Thyroid gland (tissue), 4 donors: Measurements from ENCODE around the gene SHF.

Source experiments
- POLR2A ChIP-seq, 2 donors: fragments of 450-650 bp; IDR thresholded peaks; one replicate each; pipeline ENCODE4 v1.6.1; 2017; ENCODE audit warnings: antibody characterized with exemption in 2 of 2, mild to moderate bottlenecking in 2 of 2, moderate library complexity in 1 of 2
- TF ChIP-seq, protein P1 (sequence below), 6 experiments: fragments of 200-600 bp in 3 of 6; fragments of 450-650 bp in 3 of 6; sonication (generic) in 3 of 6; IDR thresholded peaks; one replicate each; pipeline ENCODE4 v1.5.1; 2016 to 2019; ENCODE audit warnings: antibody characterized with exemption in 6 of 6, mild to moderate bottlenecking in 2 of 6, inconsistent platforms in 1 of 6, moderate library complexity in 1 of 6

DNA sequence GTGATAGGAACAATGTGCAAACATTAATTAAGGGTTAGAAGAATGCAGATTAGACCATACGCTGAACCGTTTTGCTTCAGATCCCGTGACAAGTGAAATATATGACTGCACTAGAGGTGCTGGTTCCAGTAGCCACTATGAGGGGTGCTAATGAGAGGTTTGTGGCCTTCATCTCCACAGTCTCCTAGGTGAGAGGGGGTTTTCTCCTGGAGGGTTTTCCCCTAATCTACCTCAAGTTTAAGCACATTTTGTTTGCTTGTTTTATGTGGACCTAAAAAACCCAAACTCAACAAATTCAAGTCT is 13.7 kb upstream of the SHF start:
- TF ChIP-seq, protein P1, sequence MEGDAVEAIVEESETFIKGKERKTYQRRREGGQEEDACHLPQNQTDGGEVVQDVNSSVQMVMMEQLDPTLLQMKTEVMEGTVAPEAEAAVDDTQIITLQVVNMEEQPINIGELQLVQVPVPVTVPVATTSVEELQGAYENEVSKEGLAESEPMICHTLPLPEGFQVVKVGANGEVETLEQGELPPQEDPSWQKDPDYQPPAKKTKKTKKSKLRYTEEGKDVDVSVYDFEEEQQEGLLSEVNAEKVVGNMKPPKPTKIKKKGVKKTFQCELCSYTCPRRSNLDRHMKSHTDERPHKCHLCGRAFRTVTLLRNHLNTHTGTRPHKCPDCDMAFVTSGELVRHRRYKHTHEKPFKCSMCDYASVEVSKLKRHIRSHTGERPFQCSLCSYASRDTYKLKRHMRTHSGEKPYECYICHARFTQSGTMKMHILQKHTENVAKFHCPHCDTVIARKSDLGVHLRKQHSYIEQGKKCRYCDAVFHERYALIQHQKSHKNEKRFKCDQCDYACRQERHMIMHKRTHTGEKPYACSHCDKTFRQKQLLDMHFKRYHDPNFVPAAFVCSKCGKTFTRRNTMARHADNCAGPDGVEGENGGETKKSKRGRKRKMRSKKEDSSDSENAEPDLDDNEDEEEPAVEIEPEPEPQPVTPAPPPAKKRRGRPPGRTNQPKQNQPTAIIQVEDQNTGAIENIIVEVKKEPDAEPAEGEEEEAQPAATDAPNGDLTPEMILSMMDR (IDR thresholded peaks at IDR 0.05) = no peak
- no peak for TF ChIP-seq POLR2A (IDR thresholded peaks at IDR 0.05)
